Caco-2 (cell line): ENCODE results near the gene TSPAN18. TPM values are rescaled to one million over a fixed set of nuclear protein-coding genes. Genes with fewer than 3 reads are reported as not detected.

Source experiments
- BruUV-seq: library from RNA; stranded (reverse); fragments of 400-500 nt; replicated peaks from 2 replicates; lab custom pipeline; 2021; lab: Mats Ljungman, UMichigan
- CTCF ChIA-PET: fragments of 300-600 bp; sonication (Branson Sonifier 250); formaldehyde crosslinking; loops from one replicate; lab custom pipeline; 2022; ENCODE audit warnings: antibody characterized with exemption; lab: Charles Lee
- POLR2A ChIA-PET: fragments of 300-600 bp; sonication (Branson Sonifier 250); formaldehyde crosslinking; loops from one replicate; lab custom pipeline; 2022; ENCODE audit warnings: antibody characterized with exemption; lab: Charles Lee
- DNase-seq, 2 experiments: peaks; one replicate each; pipeline versions ENCODE4 v3.0.0 to v3.0.0-alpha.2; 2020 to 2022
- H3K27me3 ChIP-seq: replicated peaks from 2 replicates; pipeline ENCODE4 v1.6.0; 2011; ENCODE audit warnings: low read length; ENCODE audit not compliant: control insufficient read depth, insufficient read depth
- H3K36me3 ChIP-seq: 2 replicates; pipeline ENCODE4 v1.5.1; 2011; ENCODE audit warnings: low read length; ENCODE audit not compliant: control insufficient read depth, insufficient read depth
- H3K4me1 ChIP-seq: fragments of 250-450 bp; sonication (Bioruptor Pico); 2 replicates; pipeline ENCODE4 v1.5.1; 2020; ENCODE audit warnings: mild to moderate bottlenecking
- H3K4me3 ChIP-seq: 2 replicates; pipeline ENCODE4 v1.5.1; 2011; ENCODE audit warnings: low read depth, mild to moderate bottlenecking, control low read depth, low read length
- H3K9me3 ChIP-seq: fragments of 250-450 bp; sonication (Bioruptor Pico); 2 replicates; pipeline ENCODE4 v1.5.1; 2020; ENCODE audit warnings: mild to moderate bottlenecking, moderate library complexity
- H3K27ac Mint-ChIP-seq: one replicate; pipeline ENCODE4 v1.8.0; 2022; ENCODE audit warnings: mixed read lengths; ENCODE audit not compliant: unreplicated experiment
- H3K27me3 Mint-ChIP-seq: one replicate; pipeline ENCODE4 v1.8.0; 2022; ENCODE audit warnings: mixed read lengths; ENCODE audit not compliant: insufficient read depth, unreplicated experiment
- H3K36me3 Mint-ChIP-seq: one replicate; pipeline ENCODE4 v1.8.0; 2022; ENCODE audit warnings: mild to moderate bottlenecking, mixed read lengths; ENCODE audit not compliant: insufficient read depth, unreplicated experiment
- H3K4me1 Mint-ChIP-seq: one replicate; pipeline ENCODE4 v1.8.0; 2022; ENCODE audit warnings: low read depth, mixed read lengths; ENCODE audit not compliant: unreplicated experiment
- H3K4me3 Mint-ChIP-seq: one replicate; pipeline ENCODE4 v1.8.0; 2022; ENCODE audit warnings: mild to moderate bottlenecking, moderate library complexity, mixed read lengths; ENCODE audit not compliant: unreplicated experiment
- H3K9me3 Mint-ChIP-seq: one replicate; pipeline ENCODE4 v1.8.0; 2022; ENCODE audit warnings: mixed read lengths; ENCODE audit not compliant: unreplicated experiment
- CTCF ChIP-seq, 2 experiments: fragments of 200-600 bp in 1 of 2; IDR thresholded peaks; 1 replicate in 1 of 2; 2 replicates in 1 of 2; pipeline versions ENCODE4 v1.5.1 to v1.8.0; 2011 to 2022; ENCODE audit warnings: antibody characterized with exemption in 1 of 2, control low read depth in 1 of 2, inconsistent platforms in 1 of 2, low read depth in 1 of 2, low read length in 1 of 2, mild to moderate bottlenecking in 1 of 2, moderate library complexity in 1 of 2; ENCODE audit not compliant: insufficient read depth in 1 of 2, severe bottlenecking in 1 of 2, unreplicated experiment in 1 of 2
- intact Hi-C: fragments of 100-400 bp; cut with micrococcal nuclease; formaldehyde crosslinking; loops from one replicate; pipeline ENCODE4 v1.10.0; 2022; ENCODE audit not compliant: unreplicated experiment
- total RNA-seq: library from RNA; stranded (reverse); gene quantifications from 2 replicates; pipeline ENCODE4 v1.2.3, GENCODE V29; 2022

The TSPAN18 gene
- total RNA-seq, 1 experiment from 2014 or later: 7.4 TPM

- Histone ChIP-seq H3K9me3 (no peaks in the 10 kb centered on the region), H3K4me3 (no peak overlapping the region), H3K36me3 (no peaks in the 10 kb centered on the region), H3K27me3 (no peaks in the 10 kb centered on the region), H3K4me1 (no peaks in the 10 kb centered on the region)
- Mint-ChIP-seq H3K4me3 (no peak overlapping the region), H3K4me1 (no peaks in the 10 kb centered on the region), H3K27me3 (peaks cover 7% of the 10 kb centered on the region), H3K27ac (no peak overlapping the region), H3K9me3 (no peaks in the 10 kb centered on the region), H3K36me3 (no peaks in the 10 kb centered on the region)
- ChIA-PET CTCF (no interaction called here), POLR2A (no interaction called here)
- TF ChIP-seq CTCF (IDR thresholded peaks at IDR 0.05; ENCODE audit: insufficient read depth in 1 of 2, low read depth in 1 of 2, low read length in 1 of 2, severe bottlenecking in 1 of 2, unreplicated experiment in 1 of 2): no peak
- intact Hi-C loops: no loop called here
- no peak for DNase-seq
- BruUV-seq: no TSS peak
Observed at GRCh38 chr11:44798607-44798972, 71.8 kb downstream of the TSPAN18 start.

- ChIA-PET POLR2A (no interaction called here), CTCF (no interaction called here)
- Mint-ChIP-seq H3K27me3 (peaks cover 7% of the 10 kb centered on the region), H3K9me3 (no peaks in the 10 kb centered on the region), H3K4me3 (no peak overlapping the region), H3K4me1 (no peaks in the 10 kb centered on the region), H3K27ac (no peak overlapping the region), H3K36me3 (no peaks in the 10 kb centered on the region)
- no peaks in the 10 kb centered on the region for H3K27me3 ChIP-seq
- no peaks in the 10 kb centered on the region for H3K36me3 ChIP-seq
- no TSS peak for BruUV-seq
- no peak overlapping the region for H3K4me3 ChIP-seq
- no peaks in the 10 kb centered on the region for H3K9me3 ChIP-seq
- intact Hi-C loops: no loop called here
- no peak for TF ChIP-seq CTCF (IDR thresholded peaks at IDR 0.05; ENCODE audit: insufficient read depth in 1 of 2, low read depth in 1 of 2, low read length in 1 of 2, severe bottlenecking in 1 of 2, unreplicated experiment in 1 of 2)
- H3K4me1 ChIP-seq: no peaks in the 10 kb centered on the region
- no peak for DNase-seq
Observed at GRCh38 chr11:44799012-44799411, 72.2 kb downstream of the TSPAN18 start.

GRCh38 chr11:44802347-44802746 is 75.6 kb downstream of the TSPAN18 start:
- no peak for DNase-seq
- Mint-ChIP-seq H3K27ac (no peak overlapping the region), H3K27me3 (peaks cover 7% of the 10 kb centered on the region)

More at GRCh38 chr11:44802347-44802746, 75.6 kb downstream of the TSPAN18 start:
- H3K9me3 ChIP-seq: no peaks in the 10 kb centered on the region
- H3K9me3 Mint-ChIP-seq: no peaks in the 10 kb centered on the region
- no peak overlapping the region for H3K4me3 Mint-ChIP-seq
- intact Hi-C loops: no loop called here
- H3K4me3 ChIP-seq: no peak overlapping the region
- H3K4me1 ChIP-seq: no peaks in the 10 kb centered on the region
- no peak for TF ChIP-seq CTCF (IDR thresholded peaks at IDR 0.05; ENCODE audit: insufficient read depth in 1 of 2, low read depth in 1 of 2, low read length in 1 of 2, severe bottlenecking in 1 of 2, unreplicated experiment in 1 of 2)
- ChIA-PET CTCF (no interaction called here), POLR2A (no interaction called here)
- BruUV-seq: no TSS peak
- no peaks in the 10 kb centered on the region for H3K36me3 ChIP-seq
- no peaks in the 10 kb centered on the region for H3K27me3 ChIP-seq
- H3K4me1 Mint-ChIP-seq: no peaks in the 10 kb centered on the region
- no peaks in the 10 kb centered on the region for H3K36me3 Mint-ChIP-seq
